ENCODE data around the gene SPINK1. TPM values are rescaled to one million over a fixed set of nuclear protein-coding genes. Genes with fewer than 3 reads are reported as not detected.
"Not testable (repeated sequence)": the region's sequence is repeated elsewhere in the genome, so short reads cannot be mapped to it uniquely, and the experiment has no call there.

Gene SPINK1
- total and polyA plus RNA-seq, 7 experiments from 2014 or later: not detected

- H3K27me3 Mint-ChIP-seq; H3K27me3 ChIP-seq (ENCODE audit: control insufficient read depth in 2 of 2, insufficient read depth in 2 of 2, low read length in 2 of 2); H3K27ac ChIP-seq (ENCODE audit: low read depth, low read length); H3K36me3 ChIP-seq (ENCODE audit: control insufficient read depth in 2 of 3, insufficient read depth in 3 of 3, low read length in 3 of 3); H3K4me1 ChIP-seq (ENCODE audit: control insufficient read depth in 2 of 2, insufficient read depth in 2 of 2, low read length in 2 of 2); ATAC-seq; CTCF ChIA-PET; DNase-seq; H3K4me3 ChIP-seq (ENCODE audit: low read length); H3K9me3 ChIP-seq (ENCODE audit: control insufficient read depth in 2 of 3, low read length in 3 of 3); H3K4me3 Mint-ChIP-seq; H3K4me1 Mint-ChIP-seq; POLR2A ChIA-PET; H3K9me3 Mint-ChIP-seq; intact Hi-C loops (cut with micrococcal nuclease); H3K27ac Mint-ChIP-seq; H3K36me3 Mint-ChIP-seq: not testable (repeated sequence)
Observed at GRCh38 chr5:147874118-147874875, 42.8 kb upstream of the SPINK1 start.

- ATAC-seq; H3K27me3 Mint-ChIP-seq; H3K9me3 Mint-ChIP-seq; H3K4me1 Mint-ChIP-seq; DNase-seq; H3K9me3 ChIP-seq (ENCODE audit: control insufficient read depth in 2 of 3, low read length in 3 of 3); H3K27ac Mint-ChIP-seq; H3K36me3 ChIP-seq (ENCODE audit: control insufficient read depth in 2 of 3, insufficient read depth in 3 of 3, low read length in 3 of 3); POLR2A ChIA-PET; H3K4me1 ChIP-seq (ENCODE audit: control insufficient read depth in 2 of 2, insufficient read depth in 2 of 2, low read length in 2 of 2); CTCF ChIA-PET; H3K4me3 ChIP-seq (ENCODE audit: low read length); intact Hi-C loops (cut with micrococcal nuclease); H3K36me3 Mint-ChIP-seq; H3K27ac ChIP-seq (ENCODE audit: low read depth, low read length); H3K4me3 Mint-ChIP-seq; H3K27me3 ChIP-seq (ENCODE audit: control insufficient read depth in 2 of 2, insufficient read depth in 2 of 2, low read length in 2 of 2): not testable (repeated sequence)
Observed at GRCh38 chr5:147872744-147873435, 41.4 kb upstream of the SPINK1 start.

- ATAC-seq, H3K36me3 Mint-ChIP-seq: not testable (repeated sequence)
Observed at GRCh38 chr5:147871980-147872549, 40.6 kb upstream of the SPINK1 start.

DNA sequence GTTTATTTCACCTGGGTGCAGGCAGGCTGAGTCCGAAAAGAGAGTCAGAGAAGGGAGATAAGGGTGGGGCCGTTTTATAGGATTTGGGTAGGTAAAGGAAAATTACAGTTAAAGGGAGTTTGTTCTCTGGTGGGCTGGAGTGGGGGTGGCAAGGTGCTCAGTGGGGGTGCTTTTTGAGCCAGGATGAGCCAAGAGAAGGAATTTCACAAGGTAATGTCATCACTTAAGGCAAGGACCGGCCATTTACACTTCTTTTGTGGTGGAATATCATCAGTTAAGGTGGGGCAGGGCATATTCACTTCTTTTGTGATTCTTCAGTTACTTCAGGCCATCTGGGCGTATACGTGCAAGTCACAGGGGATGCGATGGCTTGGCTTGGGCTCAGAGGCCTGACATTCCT lies 38.4 kb upstream of the SPINK1 start:
- H3K27ac Mint-ChIP-seq; intact Hi-C loops (cut with micrococcal nuclease); DNase-seq; H3K4me1 Mint-ChIP-seq; H3K4me1 ChIP-seq (ENCODE audit: control insufficient read depth in 2 of 2, insufficient read depth in 2 of 2, low read length in 2 of 2); POLR2A ChIA-PET; H3K27me3 ChIP-seq (ENCODE audit: control insufficient read depth in 2 of 2, insufficient read depth in 2 of 2, low read length in 2 of 2); ATAC-seq; H3K27ac ChIP-seq (ENCODE audit: low read depth, low read length); H3K27me3 Mint-ChIP-seq; H3K36me3 Mint-ChIP-seq; H3K4me3 Mint-ChIP-seq; H3K4me3 ChIP-seq (ENCODE audit: low read length); CTCF ChIA-PET; H3K36me3 ChIP-seq (ENCODE audit: control insufficient read depth in 2 of 3, insufficient read depth in 3 of 3, low read length in 3 of 3); H3K9me3 ChIP-seq (ENCODE audit: control insufficient read depth in 2 of 3, low read length in 3 of 3): not testable (repeated sequence)
- H3K9me3 Mint-ChIP-seq: peaks cover 0 to 12% (median 0%) of the 10 kb centered on the region in 11 donors

More at GRCh38 chr5:147871980-147872549, 40.6 kb upstream of the SPINK1 start:
- H3K9me3 Mint-ChIP-seq; H3K27ac ChIP-seq (ENCODE audit: low read depth, low read length); H3K27me3 Mint-ChIP-seq; H3K36me3 ChIP-seq (ENCODE audit: control insufficient read depth in 2 of 3, insufficient read depth in 3 of 3, low read length in 3 of 3); H3K27me3 ChIP-seq (ENCODE audit: control insufficient read depth in 2 of 2, insufficient read depth in 2 of 2, low read length in 2 of 2); H3K4me3 ChIP-seq (ENCODE audit: low read length); POLR2A ChIA-PET; H3K27ac Mint-ChIP-seq; H3K9me3 ChIP-seq (ENCODE audit: control insufficient read depth in 2 of 3, low read length in 3 of 3); CTCF ChIA-PET; H3K4me1 ChIP-seq (ENCODE audit: control insufficient read depth in 2 of 2, insufficient read depth in 2 of 2, low read length in 2 of 2); intact Hi-C loops (cut with micrococcal nuclease); H3K4me1 Mint-ChIP-seq; H3K4me3 Mint-ChIP-seq; DNase-seq: not testable (repeated sequence)

DNA sequence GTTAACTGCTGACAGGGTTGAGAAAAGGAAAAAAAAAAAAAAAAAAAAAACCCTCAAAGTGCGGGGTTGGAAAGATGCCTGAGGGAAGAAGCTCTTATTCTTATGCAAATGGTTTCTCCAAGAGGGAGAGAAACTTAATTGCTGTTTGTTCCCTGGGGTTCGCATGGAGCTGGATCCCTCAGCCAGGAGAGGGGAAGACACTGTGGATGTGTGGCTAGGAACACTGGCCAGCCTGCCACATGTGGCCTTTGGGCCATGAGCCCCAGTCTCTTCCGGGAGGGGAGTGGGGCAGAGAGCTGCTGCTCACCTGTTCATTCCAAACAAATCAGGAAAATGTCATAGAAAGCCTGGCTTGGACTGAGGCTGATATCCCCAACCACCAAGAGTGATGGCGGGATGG lies 37.6 kb upstream of the SPINK1 start:
- H3K4me1 Mint-ChIP-seq: no peaks in the 10 kb centered on the region
- H3K27me3 ChIP-seq (ENCODE audit: control insufficient read depth in 2 of 2, insufficient read depth in 2 of 2, low read length in 2 of 2): no peaks in the 10 kb centered on the region
- H3K4me1 ChIP-seq (ENCODE audit: control insufficient read depth in 2 of 2, insufficient read depth in 2 of 2, low read length in 2 of 2): no peaks in the 10 kb centered on the region
- H3K9me3 ChIP-seq (ENCODE audit: control insufficient read depth in 2 of 3, low read length in 3 of 3): no peaks in the 10 kb centered on the region
- peaks cover 0 to 8% (median 0%) of the 10 kb centered on the region in 11 donors for H3K9me3 Mint-ChIP-seq
- ATAC-seq (no peak), DNase-seq (no peak)
- H3K36me3 ChIP-seq (ENCODE audit: control insufficient read depth in 2 of 3, insufficient read depth in 3 of 3, low read length in 3 of 3): no peaks in the 10 kb centered on the region
- peaks cover 0 to 4% (median 0%) of the 10 kb centered on the region in 5 donors for H3K27me3 Mint-ChIP-seq
- intact Hi-C loops (cut with micrococcal nuclease): no loop called here
- POLR2A ChIA-PET: no interaction called here
- no peak overlapping the region for H3K27ac Mint-ChIP-seq
- no peak overlapping the region for H3K4me3 ChIP-seq (ENCODE audit: low read length)
- H3K4me3 Mint-ChIP-seq: no peak overlapping the region
- CTCF ChIA-PET: interaction anchor here (0.6 kb wide), 1 partner anchor 11 kb away, joined by 4 read pairs; no protein-coding TSS in a partner anchor
- H3K36me3 Mint-ChIP-seq: no peaks in the 10 kb centered on the region
- H3K27ac ChIP-seq (ENCODE audit: low read depth, low read length): no peak overlapping the region

DNA sequence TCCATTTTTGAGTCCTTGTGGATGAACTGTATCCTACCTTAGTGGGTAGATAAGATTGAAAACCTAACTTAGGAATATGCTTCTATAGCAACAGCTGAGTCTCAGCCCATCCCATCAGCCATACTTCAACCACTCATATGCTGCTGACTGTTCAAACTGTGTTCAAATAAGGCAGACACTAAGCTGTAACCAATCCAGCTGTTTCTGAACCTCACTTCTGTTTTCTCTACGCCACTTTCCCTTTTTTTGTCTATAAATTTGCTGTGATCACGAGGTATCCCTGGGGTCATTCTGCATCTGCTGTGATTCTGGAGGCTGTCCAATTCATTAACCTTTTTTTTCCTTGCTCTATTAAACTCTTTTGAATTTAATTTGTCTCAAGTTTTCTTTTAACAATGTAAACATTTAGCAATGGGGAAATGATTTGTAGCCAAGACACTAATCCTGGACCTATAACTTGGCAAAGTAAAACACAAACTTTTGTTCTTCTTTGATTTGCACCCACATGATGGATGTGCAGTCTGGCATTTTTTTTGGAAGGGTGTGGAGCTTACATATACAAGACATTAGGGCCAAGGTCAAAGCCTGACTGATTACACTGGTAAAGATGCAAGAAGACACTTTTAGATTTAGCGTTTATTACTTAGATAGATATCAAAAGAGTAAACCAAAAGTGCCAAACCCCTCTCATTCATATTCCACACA lies 32.1 kb upstream of the SPINK1 start:
- peaks cover 0 to 5% (median 3%) of the 10 kb centered on the region in 5 donors for H3K27me3 Mint-ChIP-seq
- H3K4me3 Mint-ChIP-seq: no peak overlapping the region
- H3K9me3 Mint-ChIP-seq: peaks cover 0 to 4% (median 0%) of the 10 kb centered on the region in 11 donors

More for the DNA sequence above, 32.1 kb upstream of the SPINK1 start:
- ATAC-seq (no peak), DNase-seq (no peak)
- intact Hi-C loops (cut with micrococcal nuclease): no loop called here
- no peak overlapping the region for H3K27ac ChIP-seq (ENCODE audit: low read depth, low read length)
- POLR2A ChIA-PET: no interaction called here
- H3K4me1 ChIP-seq (ENCODE audit: control insufficient read depth in 2 of 2, insufficient read depth in 2 of 2, low read length in 2 of 2): no peaks in the 10 kb centered on the region
- no peaks in the 10 kb centered on the region for H3K27me3 ChIP-seq (ENCODE audit: control insufficient read depth in 2 of 2, insufficient read depth in 2 of 2, low read length in 2 of 2)
- CTCF ChIA-PET: no interaction called here
- no peak overlapping the region for H3K4me3 ChIP-seq (ENCODE audit: low read length)
- H3K36me3 ChIP-seq (ENCODE audit: control insufficient read depth in 2 of 3, insufficient read depth in 3 of 3, low read length in 3 of 3): no peaks in the 10 kb centered on the region
- no peaks in the 10 kb centered on the region for H3K36me3 Mint-ChIP-seq
- H3K9me3 ChIP-seq (ENCODE audit: control insufficient read depth in 2 of 3, low read length in 3 of 3): no peaks in the 10 kb centered on the region
- H3K27ac Mint-ChIP-seq: no peak overlapping the region
- H3K4me1 Mint-ChIP-seq: no peaks in the 10 kb centered on the region

Data from naive thymus-derived CD4-positive, alpha-beta T cell (primary cell).